Parathyroid adenoma (tissue), 2 donors: Measurements from ENCODE around the gene MLNR.

Source experiments
- H2AFZ ChIP-seq: fragments of 300-600 bp; sonication (generic); one replicate; pipeline ENCODE4 v1.7.0; 2017; ENCODE audit warnings: antibody characterized with exemption, mild to moderate bottlenecking
- H3K27ac ChIP-seq: fragments of 300-600 bp; sonication (generic); one replicate; pipeline ENCODE4 v1.7.0; 2017
- H3K27me3 ChIP-seq: fragments of 300-600 bp; sonication (generic); one replicate; pipeline ENCODE4 v1.7.0; 2017; ENCODE audit warnings: low read length; ENCODE audit not compliant: control insufficient read depth, insufficient read depth
- H3K36me3 ChIP-seq: fragments of 300-600 bp; sonication (generic); one replicate; pipeline ENCODE4 v1.7.0; 2017; ENCODE audit warnings: low read length; ENCODE audit not compliant: control insufficient read depth, insufficient read depth
- H3K4me1 ChIP-seq: fragments of 300-600 bp; sonication (generic); one replicate; pipeline ENCODE4 v1.7.0; 2017; ENCODE audit warnings: control low read depth
- H3K4me2 ChIP-seq: fragments of 300-600 bp; sonication (generic); one replicate; pipeline ENCODE4 v1.7.0; 2017; ENCODE audit warnings: low read length
- H3K4me3 ChIP-seq: fragments of 300-600 bp; sonication (generic); one replicate; pipeline ENCODE4 v1.7.0; 2017; ENCODE audit warnings: low read depth, low read length
- H3K79me2 ChIP-seq: fragments of 300-600 bp; sonication (generic); one replicate; pipeline ENCODE4 v1.7.0; 2017; ENCODE audit warnings: control low read depth
- H3K9ac ChIP-seq: fragments of 300-600 bp; sonication (generic); one replicate; pipeline ENCODE4 v1.7.0; 2017; ENCODE audit warnings: mild to moderate bottlenecking
- H3K9me3 ChIP-seq: fragments of 300-600 bp; sonication (generic); one replicate; pipeline ENCODE4 v1.7.0; 2017; ENCODE audit warnings: low read length; ENCODE audit not compliant: control insufficient read depth
- TF ChIP-seq, protein P1 (sequence below): fragments of 300-600 bp; sonication (generic); IDR thresholded peaks from one replicate; pipeline ENCODE4 v1.7.0; 2017; ENCODE audit warnings: antibody characterized with exemption, mild to moderate bottlenecking
- donor health status: primary hyperparathyroidism.

Gene MLNR

DNA sequence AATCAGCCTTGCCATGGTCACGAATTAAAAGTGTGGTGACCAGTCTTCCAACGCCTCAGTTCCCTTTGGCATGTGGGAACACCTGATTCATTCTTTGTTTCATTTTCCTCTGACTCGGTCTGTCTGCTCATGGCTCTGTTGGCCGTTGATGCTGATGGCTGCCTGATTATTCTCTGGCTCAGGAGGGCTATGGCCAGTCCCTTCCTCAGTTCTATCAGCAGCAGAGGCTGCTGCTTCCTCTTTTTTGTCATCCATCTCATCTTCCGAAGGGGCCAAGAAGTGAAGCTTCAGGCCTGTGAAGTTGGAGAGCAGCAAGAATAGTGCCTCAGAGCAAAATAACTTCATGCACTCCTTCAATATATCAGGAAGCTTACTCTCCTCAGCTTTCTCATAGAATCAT is 9.5 kb upstream of the MLNR start:
- H3K9ac ChIP-seq = no peak overlapping the region
- no peak overlapping the region for H2AFZ ChIP-seq
- no peaks in the 10 kb centered on the region for H3K36me3 ChIP-seq
- H3K27me3 ChIP-seq = no peaks in the 10 kb centered on the region
- H3K4me1 ChIP-seq = no peaks in the 10 kb centered on the region
- TF ChIP-seq, protein P1, sequence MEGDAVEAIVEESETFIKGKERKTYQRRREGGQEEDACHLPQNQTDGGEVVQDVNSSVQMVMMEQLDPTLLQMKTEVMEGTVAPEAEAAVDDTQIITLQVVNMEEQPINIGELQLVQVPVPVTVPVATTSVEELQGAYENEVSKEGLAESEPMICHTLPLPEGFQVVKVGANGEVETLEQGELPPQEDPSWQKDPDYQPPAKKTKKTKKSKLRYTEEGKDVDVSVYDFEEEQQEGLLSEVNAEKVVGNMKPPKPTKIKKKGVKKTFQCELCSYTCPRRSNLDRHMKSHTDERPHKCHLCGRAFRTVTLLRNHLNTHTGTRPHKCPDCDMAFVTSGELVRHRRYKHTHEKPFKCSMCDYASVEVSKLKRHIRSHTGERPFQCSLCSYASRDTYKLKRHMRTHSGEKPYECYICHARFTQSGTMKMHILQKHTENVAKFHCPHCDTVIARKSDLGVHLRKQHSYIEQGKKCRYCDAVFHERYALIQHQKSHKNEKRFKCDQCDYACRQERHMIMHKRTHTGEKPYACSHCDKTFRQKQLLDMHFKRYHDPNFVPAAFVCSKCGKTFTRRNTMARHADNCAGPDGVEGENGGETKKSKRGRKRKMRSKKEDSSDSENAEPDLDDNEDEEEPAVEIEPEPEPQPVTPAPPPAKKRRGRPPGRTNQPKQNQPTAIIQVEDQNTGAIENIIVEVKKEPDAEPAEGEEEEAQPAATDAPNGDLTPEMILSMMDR = no peak
- H3K4me3 ChIP-seq = no peak overlapping the region
- no peak overlapping the region for H3K27ac ChIP-seq
- no peak overlapping the region for H3K4me2 ChIP-seq
- no peaks in the 10 kb centered on the region for H3K79me2 ChIP-seq
- H3K9me3 ChIP-seq = no peaks in the 10 kb centered on the region

DNA sequence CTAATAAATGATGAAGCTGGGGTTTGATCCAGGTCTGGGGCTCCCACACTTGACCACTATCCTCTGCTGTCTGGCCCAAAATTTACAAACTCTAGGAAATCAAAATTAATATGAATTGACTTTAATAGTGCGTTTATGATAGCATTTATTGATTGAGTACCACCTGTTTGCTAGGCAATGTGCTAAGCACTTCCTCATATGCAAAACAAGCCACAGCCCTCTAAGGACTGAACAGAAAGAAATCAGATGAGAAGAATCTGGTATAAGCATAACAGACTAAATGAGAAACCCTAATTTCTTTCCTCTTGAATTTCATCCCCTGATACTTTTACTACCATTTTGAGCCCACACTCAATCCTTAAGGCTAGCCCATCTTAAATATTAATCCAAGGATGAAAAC is 6.6 kb upstream of the MLNR start:
- no peak overlapping the region for H3K27ac ChIP-seq
- no peaks in the 10 kb centered on the region for H3K36me3 ChIP-seq
- no peaks in the 10 kb centered on the region for H3K27me3 ChIP-seq
- TF ChIP-seq, protein P1 = no peak
- H3K79me2 ChIP-seq = no peaks in the 10 kb centered on the region
- H3K4me2 ChIP-seq = no peak overlapping the region
- H3K9me3 ChIP-seq = no peaks in the 10 kb centered on the region
- no peak overlapping the region for H3K4me3 ChIP-seq
- no peak overlapping the region for H2AFZ ChIP-seq
- H3K4me1 ChIP-seq = no peaks in the 10 kb centered on the region
- no peak overlapping the region for H3K9ac ChIP-seq

DNA sequence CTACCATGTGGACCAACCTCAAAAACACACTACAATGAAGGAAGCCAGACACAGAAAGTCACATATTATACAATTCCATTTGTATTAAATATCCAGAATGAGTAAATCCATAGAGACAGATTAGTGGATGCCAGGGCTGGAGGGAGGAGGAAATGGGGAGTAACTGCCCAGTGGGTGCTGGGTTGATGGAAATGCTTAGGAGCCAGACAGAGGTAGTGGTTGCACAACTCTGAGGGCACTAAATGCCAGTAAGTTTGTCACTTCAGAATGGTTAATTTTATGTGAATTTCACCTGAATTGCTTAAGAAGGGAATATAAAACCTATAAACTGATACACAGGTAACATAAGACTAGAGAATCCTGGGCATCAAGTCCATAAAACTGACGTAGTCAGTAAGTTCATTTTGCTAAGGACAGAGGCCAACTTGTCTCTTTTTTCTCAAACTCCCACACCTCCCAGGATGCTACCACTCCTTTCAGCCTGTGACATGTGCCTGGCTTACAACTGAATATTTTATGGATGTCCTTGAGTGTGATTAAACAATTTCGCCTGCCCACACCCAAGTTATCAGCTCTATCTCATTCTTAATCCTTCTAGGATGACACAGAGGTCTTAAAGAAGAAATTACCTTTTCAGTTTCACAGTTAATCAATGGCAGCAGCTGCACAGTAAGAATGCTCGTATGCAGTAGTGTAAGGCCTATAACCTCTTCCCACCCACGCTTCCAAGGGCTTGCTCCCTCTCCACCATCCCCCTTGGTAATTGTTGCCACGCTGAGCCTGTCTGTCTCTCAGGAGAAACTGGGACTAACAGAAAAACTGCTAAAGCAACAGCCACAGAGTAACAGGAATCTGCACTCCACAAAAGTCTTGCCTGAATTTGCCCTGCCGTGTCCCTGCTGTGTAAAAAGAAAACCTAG is 5.9 kb upstream of the MLNR start:
- no peaks in the 10 kb centered on the region for H3K9me3 ChIP-seq
- H3K4me1 ChIP-seq = no peaks in the 10 kb centered on the region
- no peaks in the 10 kb centered on the region for H3K36me3 ChIP-seq
- no peaks in the 10 kb centered on the region for H3K27me3 ChIP-seq
- H3K4me2 ChIP-seq = no peak overlapping the region
- H3K79me2 ChIP-seq = no peaks in the 10 kb centered on the region
- TF ChIP-seq, protein P1 = no peak
- H3K4me3 ChIP-seq = no peak overlapping the region
- H3K9ac ChIP-seq = no peak overlapping the region
- H3K27ac ChIP-seq = no peak overlapping the region
- no peak overlapping the region for H2AFZ ChIP-seq

DNA sequence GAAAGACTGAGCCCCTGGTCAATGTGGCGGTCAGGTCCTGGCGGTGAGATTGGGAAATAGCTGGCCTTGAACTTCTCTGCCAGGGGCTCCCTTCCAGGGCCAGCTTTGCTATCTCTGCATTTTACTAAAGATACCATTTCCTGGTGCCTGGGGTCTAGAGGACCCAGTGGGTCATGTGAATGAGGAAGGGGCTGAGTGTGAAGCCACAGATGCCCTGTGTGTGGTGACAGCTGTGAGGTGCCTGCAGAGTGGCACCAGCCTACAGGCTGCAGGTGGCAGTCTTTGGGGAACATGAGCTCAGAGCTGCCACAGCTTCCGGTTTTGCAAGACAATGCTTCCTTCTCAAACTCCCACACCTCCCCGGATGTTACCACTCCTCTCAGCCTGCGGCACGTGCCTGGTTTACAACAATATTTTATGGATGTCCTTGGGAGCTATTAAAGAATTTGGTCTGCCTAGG is 5.2 kb upstream of the MLNR start:
- Histone ChIP-seq H2AFZ (no peak overlapping the region), H3K27me3 (no peaks in the 10 kb centered on the region), H3K27ac (no peak overlapping the region), H3K4me2 (no peak overlapping the region), H3K9ac (no peak overlapping the region), H3K4me1 (no peaks in the 10 kb centered on the region), H3K9me3 (no peaks in the 10 kb centered on the region), H3K4me3 (no peak overlapping the region), H3K79me2 (no peaks in the 10 kb centered on the region), H3K36me3 (no peaks in the 10 kb centered on the region)
- TF ChIP-seq, protein P1 = no peak

DNA sequence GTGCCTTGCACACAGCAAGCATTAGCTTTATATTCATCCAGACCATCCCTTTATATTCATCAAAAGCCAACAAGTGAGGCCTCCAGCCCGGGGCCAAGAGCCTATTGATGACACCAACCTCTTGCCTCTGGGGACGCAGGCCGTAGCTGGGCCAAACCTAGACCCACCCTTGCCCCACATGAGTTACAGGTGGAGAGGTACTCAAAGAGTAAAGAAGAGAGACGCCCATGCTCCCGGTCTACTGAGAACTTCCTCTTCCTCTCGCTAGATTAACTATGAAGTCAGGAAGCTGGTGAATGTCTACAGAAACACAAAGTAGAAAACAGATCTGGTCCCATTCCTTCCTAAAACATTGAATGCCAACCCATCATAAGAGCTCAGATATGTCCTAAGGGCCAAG is 3.8 kb upstream of the MLNR start:
- Histone ChIP-seq H3K9ac (no peak overlapping the region), H3K27ac (no peak overlapping the region), H3K36me3 (no peaks in the 10 kb centered on the region), H3K4me2 (no peak overlapping the region), H3K27me3 (no peaks in the 10 kb centered on the region), H2AFZ (no peak overlapping the region), H3K4me3 (no peak overlapping the region), H3K9me3 (no peaks in the 10 kb centered on the region), H3K4me1 (no peaks in the 10 kb centered on the region), H3K79me2 (no peaks in the 10 kb centered on the region)
- TF ChIP-seq, protein P1 = no peak
